ENCODE measurements around the gene CNMD. TPM values are rescaled to one million over a fixed set of nuclear protein-coding genes. Genes with fewer than 3 reads are reported as not detected.
"Not testable (repeated sequence)": the region's sequence is repeated elsewhere in the genome, so short reads cannot be mapped to it uniquely, and the experiment has no call there.

CNMD gene
- total RNA-seq, 1 donor from 2014 or later: 1.1 TPM

DNA sequence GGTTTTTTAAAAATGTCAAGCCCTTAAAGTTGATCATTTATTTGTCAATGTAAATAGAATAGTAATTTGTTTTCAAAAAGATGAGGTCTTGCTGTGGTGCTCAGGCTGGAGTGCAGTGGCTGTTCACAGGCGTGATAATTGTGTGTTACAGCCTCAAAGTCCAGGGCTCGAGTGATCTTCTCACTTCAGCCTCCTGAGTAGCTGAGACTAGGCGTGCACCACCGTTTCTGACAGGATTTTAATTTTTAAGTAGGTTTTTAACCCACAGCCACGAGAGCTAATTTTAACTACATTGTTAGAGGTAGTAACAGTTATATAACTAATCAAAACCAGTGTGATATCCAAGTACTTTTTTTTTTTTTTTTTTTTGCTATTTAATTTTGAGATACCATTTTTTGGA lies 43.1 kb downstream of the CNMD start:
- no peaks in the 10 kb centered on the region for H3K36me3 Mint-ChIP-seq (ENCODE audit: insufficient read depth)
- no peaks in the 10 kb centered on the region for H3K9me3 Mint-ChIP-seq (ENCODE audit: low read depth)
- H3K4me1 Mint-ChIP-seq (ENCODE audit: low read depth): no peaks in the 10 kb centered on the region
- H3K4me3 Mint-ChIP-seq (ENCODE audit: low read depth): no peak overlapping the region
- H3K27ac Mint-ChIP-seq: no peak overlapping the region
- no peak for DNase-seq (ENCODE audit: low spot score, unreplicated experiment)
- TF ChIP-seq, protein P1, sequence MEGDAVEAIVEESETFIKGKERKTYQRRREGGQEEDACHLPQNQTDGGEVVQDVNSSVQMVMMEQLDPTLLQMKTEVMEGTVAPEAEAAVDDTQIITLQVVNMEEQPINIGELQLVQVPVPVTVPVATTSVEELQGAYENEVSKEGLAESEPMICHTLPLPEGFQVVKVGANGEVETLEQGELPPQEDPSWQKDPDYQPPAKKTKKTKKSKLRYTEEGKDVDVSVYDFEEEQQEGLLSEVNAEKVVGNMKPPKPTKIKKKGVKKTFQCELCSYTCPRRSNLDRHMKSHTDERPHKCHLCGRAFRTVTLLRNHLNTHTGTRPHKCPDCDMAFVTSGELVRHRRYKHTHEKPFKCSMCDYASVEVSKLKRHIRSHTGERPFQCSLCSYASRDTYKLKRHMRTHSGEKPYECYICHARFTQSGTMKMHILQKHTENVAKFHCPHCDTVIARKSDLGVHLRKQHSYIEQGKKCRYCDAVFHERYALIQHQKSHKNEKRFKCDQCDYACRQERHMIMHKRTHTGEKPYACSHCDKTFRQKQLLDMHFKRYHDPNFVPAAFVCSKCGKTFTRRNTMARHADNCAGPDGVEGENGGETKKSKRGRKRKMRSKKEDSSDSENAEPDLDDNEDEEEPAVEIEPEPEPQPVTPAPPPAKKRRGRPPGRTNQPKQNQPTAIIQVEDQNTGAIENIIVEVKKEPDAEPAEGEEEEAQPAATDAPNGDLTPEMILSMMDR (IDR thresholded peaks at IDR 0.05; ENCODE audit: unreplicated experiment): no peak
- no peaks in the 10 kb centered on the region for H3K27me3 Mint-ChIP-seq

DNA sequence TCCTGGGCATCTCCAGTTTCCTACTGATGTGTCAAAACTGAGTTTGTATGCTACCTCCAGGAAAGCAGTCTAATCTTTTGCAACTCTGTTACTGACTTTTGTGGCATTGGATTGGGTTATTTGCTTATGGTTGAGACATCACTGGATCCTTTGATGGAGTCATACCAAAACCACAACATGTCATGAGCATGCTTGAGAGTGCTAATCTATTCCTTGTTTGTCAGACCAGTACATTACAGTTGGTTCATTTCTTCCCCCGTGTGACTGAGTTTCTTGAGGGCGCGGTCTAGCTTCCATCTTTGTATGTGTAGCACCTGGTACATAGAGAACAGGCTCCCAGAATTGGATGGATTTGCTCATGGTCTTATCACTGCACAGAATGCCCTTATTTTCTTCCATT lies 43.8 kb downstream of the CNMD start:
- TF ChIP-seq, protein P1 (IDR thresholded peaks at IDR 0.05; ENCODE audit: unreplicated experiment): no peak
- Mint-ChIP-seq H3K27ac (no peak overlapping the region), H3K4me1 (ENCODE audit: low read depth) (no peaks in the 10 kb centered on the region), H3K9me3 (ENCODE audit: low read depth) (no peaks in the 10 kb centered on the region), H3K4me3 (ENCODE audit: low read depth) (no peak overlapping the region), H3K27me3 (no peaks in the 10 kb centered on the region), H3K36me3 (ENCODE audit: insufficient read depth) (peaks cover 2% of the 10 kb centered on the region)
- no peak for DNase-seq (ENCODE audit: low spot score, unreplicated experiment)

DNA sequence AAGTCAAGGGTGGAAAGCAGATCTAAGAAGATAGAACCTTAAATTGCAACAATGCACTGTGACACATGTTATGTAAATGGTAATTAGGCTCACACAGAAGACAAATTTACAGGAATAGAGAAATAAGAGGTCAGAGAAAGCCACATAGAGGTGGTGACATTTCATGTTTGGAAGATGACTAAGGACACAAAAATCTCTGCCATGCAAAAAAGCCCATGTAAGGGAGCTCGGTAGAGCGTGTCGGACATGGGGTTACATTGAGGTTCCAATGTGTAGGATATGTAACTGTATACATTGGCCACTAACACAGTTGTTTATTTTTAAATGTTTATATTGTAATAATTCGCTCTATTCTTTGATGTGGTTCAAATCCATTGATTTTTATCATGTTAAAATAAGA lies 53.2 kb downstream of the CNMD start:
- no peak for DNase-seq (ENCODE audit: low spot score, unreplicated experiment)
- no peak overlapping the region for H3K4me3 Mint-ChIP-seq (ENCODE audit: low read depth)
- TF ChIP-seq, protein P1 (IDR thresholded peaks at IDR 0.05; ENCODE audit: unreplicated experiment): no peak
- peaks cover 27% of the 10 kb centered on the region for H3K36me3 Mint-ChIP-seq (ENCODE audit: insufficient read depth)
- no peaks in the 10 kb centered on the region for H3K4me1 Mint-ChIP-seq (ENCODE audit: low read depth)
- H3K27ac Mint-ChIP-seq: peak overlapping the region; percentile 19
- no peaks in the 10 kb centered on the region for H3K9me3 Mint-ChIP-seq (ENCODE audit: low read depth)
- no peaks in the 10 kb centered on the region for H3K27me3 Mint-ChIP-seq

DNA sequence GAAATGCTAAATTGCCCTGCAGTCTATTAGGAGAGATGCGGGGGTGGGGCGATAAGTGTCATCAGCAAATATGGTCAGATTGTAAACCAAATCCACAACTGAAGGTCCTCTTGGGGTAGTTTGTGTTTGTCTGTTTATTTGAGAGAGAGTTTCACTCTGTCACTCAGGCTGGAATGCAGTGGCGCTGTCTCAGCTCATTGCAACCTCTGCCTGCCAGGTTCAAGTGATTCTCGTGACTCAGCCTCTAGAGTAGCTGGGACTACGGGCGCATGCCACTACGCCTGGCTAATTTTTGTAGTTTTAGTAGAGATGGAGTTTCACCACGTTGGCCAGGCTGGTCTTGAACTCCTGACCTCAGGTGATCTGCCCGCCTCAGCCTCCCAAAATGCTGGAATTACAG lies 53.8 kb downstream of the CNMD start:
- H3K4me3 Mint-ChIP-seq (ENCODE audit: low read depth); H3K27me3 Mint-ChIP-seq; H3K4me1 Mint-ChIP-seq (ENCODE audit: low read depth); DNase-seq (ENCODE audit: low spot score, unreplicated experiment); H3K9me3 Mint-ChIP-seq (ENCODE audit: low read depth): not testable (repeated sequence)
- Mint-ChIP-seq H3K36me3 (ENCODE audit: insufficient read depth) (peaks cover 25% of the 10 kb centered on the region), H3K27ac (peak overlapping the region; percentile 19)

DNA sequence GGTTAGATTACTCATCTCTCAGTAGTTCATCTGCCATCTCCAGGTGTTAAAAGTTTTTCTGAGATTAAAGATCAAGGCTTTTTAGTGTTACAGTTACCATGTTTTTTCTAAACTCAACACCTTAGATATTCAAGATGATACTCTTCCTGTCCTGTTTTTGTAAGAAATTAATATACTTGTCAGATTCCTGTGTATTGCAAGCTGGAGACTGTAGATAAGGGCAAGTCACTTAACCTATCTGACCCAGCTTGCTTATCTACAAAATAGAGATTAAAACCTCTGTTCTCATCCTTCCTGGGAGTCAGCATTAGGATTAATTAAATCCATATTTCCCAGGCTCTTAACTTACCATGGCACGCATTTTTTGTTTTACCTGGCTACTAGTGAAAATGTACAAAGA lies 61.8 kb downstream of the CNMD start:
- Mint-ChIP-seq H3K9me3 (ENCODE audit: low read depth) (no peaks in the 10 kb centered on the region), H3K27me3 (no peaks in the 10 kb centered on the region), H3K4me3 (ENCODE audit: low read depth) (no peak overlapping the region), H3K36me3 (ENCODE audit: insufficient read depth) (peaks cover 13% of the 10 kb centered on the region), H3K4me1 (ENCODE audit: low read depth) (peaks cover 6% of the 10 kb centered on the region), H3K27ac (peak overlapping the region; percentile 4)
- TF ChIP-seq, protein P1 (IDR thresholded peaks at IDR 0.05; ENCODE audit: unreplicated experiment): no peak
- no peak for DNase-seq (ENCODE audit: low spot score, unreplicated experiment)

DNA sequence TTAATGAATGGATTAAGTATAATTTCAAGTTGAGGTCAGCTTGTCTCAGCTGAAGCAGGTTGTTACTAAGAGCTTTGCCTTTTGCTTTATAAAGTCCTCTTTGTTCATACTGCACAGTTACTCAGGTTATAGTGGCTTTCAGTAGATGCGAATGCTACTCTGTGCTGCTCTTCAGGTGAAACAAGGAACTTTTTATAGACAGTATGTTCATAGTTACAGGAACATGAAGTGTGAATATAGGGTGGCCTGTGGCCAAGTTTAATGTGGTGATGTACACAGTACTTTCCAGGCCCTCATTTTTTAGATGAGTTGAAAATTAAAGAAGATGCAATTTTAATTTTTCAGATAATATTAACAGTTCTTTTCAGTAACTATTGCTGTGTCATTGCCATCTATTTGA lies 66.2 kb downstream of the CNMD start:
- H3K36me3 Mint-ChIP-seq (ENCODE audit: insufficient read depth): peaks cover 12% of the 10 kb centered on the region
- no peaks in the 10 kb centered on the region for H3K27me3 Mint-ChIP-seq
- H3K9me3 Mint-ChIP-seq (ENCODE audit: low read depth): no peaks in the 10 kb centered on the region
- peaks cover 9% of the 10 kb centered on the region for H3K4me1 Mint-ChIP-seq (ENCODE audit: low read depth)
- H3K27ac Mint-ChIP-seq: no peak overlapping the region
- TF ChIP-seq, protein P1 (IDR thresholded peaks at IDR 0.05; ENCODE audit: unreplicated experiment): no peak
- H3K4me3 Mint-ChIP-seq (ENCODE audit: low read depth): no peak overlapping the region
- no peak for DNase-seq (ENCODE audit: low spot score, unreplicated experiment)

Data from progenitor cell of endocrine pancreas (in vitro differentiated cells).